DOHH2 (cell line): Measurements from ENCODE around the gene SHC3.

Experiments
- H3F3A ChIP-seq: fragments of 200-600 bp; sonication (generic), shearing (Covaris generic); 2 replicates; pipeline ENCODE4 v1.6.0; 2016; ENCODE audit warnings: antibody characterized with exemption, mild to moderate bottlenecking; ENCODE audit not compliant: control insufficient read depth, insufficient read depth
- H3K27ac ChIP-seq: fragments of 200-600 bp; sonication (generic); 2 replicates; pipeline ENCODE4 v1.5.1; 2014; ENCODE audit warnings: low read depth, mild to moderate bottlenecking, low read length, moderate library complexity
- H3K27me3 ChIP-seq: fragments of 200-600 bp; sonication (generic); 2 replicates; pipeline ENCODE4 v1.6.1; 2014; ENCODE audit warnings: mild to moderate bottlenecking, low read length, mixed read lengths; ENCODE audit not compliant: control insufficient read depth
- H3K36me3 ChIP-seq: fragments of 200-600 bp; sonication (generic); 2 replicates; pipeline ENCODE4 v1.6.1; 2014; ENCODE audit warnings: mild to moderate bottlenecking, low read length, moderate library complexity, mixed read lengths; ENCODE audit not compliant: control insufficient read depth
- H3K4me1 ChIP-seq: fragments of 200-600 bp; sonication (generic); 2 replicates; pipeline ENCODE4 v1.6.1; 2014; ENCODE audit warnings: mild to moderate bottlenecking, low read length, mixed read lengths; ENCODE audit not compliant: control insufficient read depth
- H3K4me2 ChIP-seq: fragments of 200-600 bp; sonication (generic); 2 replicates; pipeline ENCODE4 v1.6.0; 2014; ENCODE audit warnings: mild to moderate bottlenecking, low read length, moderate library complexity
- H3K4me3 ChIP-seq: fragments of 200-600 bp; sonication (generic); 2 replicates; pipeline ENCODE4 v1.5.1; 2014; ENCODE audit warnings: mild to moderate bottlenecking, low read length, mixed read lengths
- H3K79me2 ChIP-seq: fragments of 200-600 bp; sonication (generic); 2 replicates; pipeline ENCODE4 v1.6.1; 2014; ENCODE audit warnings: mild to moderate bottlenecking, low read length, mixed read lengths; ENCODE audit not compliant: control insufficient read depth
- H3K9me2 ChIP-seq: fragments of 200-600 bp; sonication (generic); replicated peaks from 2 replicates; pipeline ENCODE4 v1.6.1; 2014; ENCODE audit warnings: mild to moderate bottlenecking, low read length, mixed read lengths; ENCODE audit not compliant: control insufficient read depth
- H3K9me3 ChIP-seq: fragments of 200-600 bp; sonication (generic); 2 replicates; pipeline ENCODE4 v1.6.1; 2014; ENCODE audit warnings: antibody characterized with exemption, low read length, mixed read lengths; ENCODE audit not compliant: control insufficient read depth, insufficient read depth
- H4K20me1 ChIP-seq: fragments of 200-600 bp; sonication (generic); 2 replicates; pipeline ENCODE4 v1.6.0; 2014; ENCODE audit warnings: low read depth, mild to moderate bottlenecking, antibody characterized with exemption, low read length, moderate library complexity; ENCODE audit not compliant: control insufficient read depth, insufficient read depth
- EZH2phosphoT487 ChIP-seq: fragments of 200-600 bp; sonication (generic); IDR thresholded peaks from 2 replicates; pipeline ENCODE4 v1.6.1; 2017; ENCODE audit warnings: borderline replicate concordance, mild to moderate bottlenecking, antibody characterized with exemption, low read length, moderate library complexity, mixed read lengths
- TF ChIP-seq, protein P1 (sequence below): fragments of 200-600 bp; sonication (generic); IDR thresholded peaks from one replicate; pipeline ENCODE4 v1.5.1; 2014; ENCODE audit warnings: antibody characterized with exemption, mild to moderate bottlenecking, low read depth, low read length; ENCODE audit not compliant: poor library complexity, severe bottlenecking

SHC3 gene

DNA sequence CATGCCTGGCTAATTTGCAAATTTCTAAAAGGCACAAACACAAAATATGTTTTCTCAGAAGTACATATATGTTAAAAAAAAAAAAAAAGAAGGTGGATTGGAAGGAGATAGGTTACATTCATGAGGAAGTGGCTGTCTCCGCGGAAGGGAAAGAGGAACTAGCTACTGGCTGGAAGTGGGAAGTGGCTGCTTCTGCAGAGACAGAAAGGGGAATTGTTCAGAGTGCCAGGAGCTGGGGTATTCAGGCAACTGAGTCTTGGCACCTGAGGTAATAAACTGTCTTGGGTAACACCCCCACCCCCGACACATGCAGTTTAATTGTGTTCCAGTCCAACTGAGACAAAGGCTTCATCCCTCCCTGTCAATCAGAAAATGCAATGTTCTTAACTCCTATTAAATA lies 141.7 kb downstream of the SHC3 start:
- peaks cover 10% of the 10 kb centered on the region for H3K4me1 ChIP-seq
- H3K4me2 ChIP-seq = no peak overlapping the region
- H3K79me2 ChIP-seq = no peaks in the 10 kb centered on the region
- TF ChIP-seq EZH2phosphoT487 = no peak
- TF ChIP-seq, protein P1, sequence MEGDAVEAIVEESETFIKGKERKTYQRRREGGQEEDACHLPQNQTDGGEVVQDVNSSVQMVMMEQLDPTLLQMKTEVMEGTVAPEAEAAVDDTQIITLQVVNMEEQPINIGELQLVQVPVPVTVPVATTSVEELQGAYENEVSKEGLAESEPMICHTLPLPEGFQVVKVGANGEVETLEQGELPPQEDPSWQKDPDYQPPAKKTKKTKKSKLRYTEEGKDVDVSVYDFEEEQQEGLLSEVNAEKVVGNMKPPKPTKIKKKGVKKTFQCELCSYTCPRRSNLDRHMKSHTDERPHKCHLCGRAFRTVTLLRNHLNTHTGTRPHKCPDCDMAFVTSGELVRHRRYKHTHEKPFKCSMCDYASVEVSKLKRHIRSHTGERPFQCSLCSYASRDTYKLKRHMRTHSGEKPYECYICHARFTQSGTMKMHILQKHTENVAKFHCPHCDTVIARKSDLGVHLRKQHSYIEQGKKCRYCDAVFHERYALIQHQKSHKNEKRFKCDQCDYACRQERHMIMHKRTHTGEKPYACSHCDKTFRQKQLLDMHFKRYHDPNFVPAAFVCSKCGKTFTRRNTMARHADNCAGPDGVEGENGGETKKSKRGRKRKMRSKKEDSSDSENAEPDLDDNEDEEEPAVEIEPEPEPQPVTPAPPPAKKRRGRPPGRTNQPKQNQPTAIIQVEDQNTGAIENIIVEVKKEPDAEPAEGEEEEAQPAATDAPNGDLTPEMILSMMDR = no peak
- H3K27me3 ChIP-seq = no peaks in the 10 kb centered on the region
- no peaks in the 10 kb centered on the region for H3F3A ChIP-seq
- no peak overlapping the region for H3K4me3 ChIP-seq
- H3K9me3 ChIP-seq = no peaks in the 10 kb centered on the region
- H3K36me3 ChIP-seq = no peaks in the 10 kb centered on the region
- no peak overlapping the region for H3K27ac ChIP-seq
- no peaks in the 10 kb centered on the region for H4K20me1 ChIP-seq
- H3K9me2 ChIP-seq = no peaks in the 10 kb centered on the region

DNA sequence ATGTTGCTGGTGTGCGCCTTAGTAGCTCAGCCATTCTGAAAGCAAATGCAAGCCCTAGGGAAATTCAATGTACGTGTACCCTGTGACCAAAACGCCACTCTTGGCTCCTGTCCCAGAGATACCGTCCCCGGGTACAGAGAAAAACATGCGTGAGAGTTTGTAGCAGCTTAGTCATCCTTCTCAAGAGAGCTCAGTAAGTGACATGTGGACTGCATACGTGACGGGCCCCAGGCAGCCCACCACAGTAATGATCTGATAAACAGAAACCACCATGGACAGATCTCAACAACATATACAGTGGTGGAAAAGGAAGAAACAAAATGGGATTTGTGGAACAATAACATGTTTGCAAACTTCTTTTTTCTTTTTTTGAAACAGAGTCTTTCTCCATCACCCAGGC lies 142.2 kb downstream of the SHC3 start:
- H3K27ac ChIP-seq = no peak overlapping the region
- no peaks in the 10 kb centered on the region for H3K27me3 ChIP-seq
- no peak overlapping the region for H3K4me2 ChIP-seq
- H3K79me2 ChIP-seq = no peaks in the 10 kb centered on the region
- H3F3A ChIP-seq = no peaks in the 10 kb centered on the region
- H3K9me3 ChIP-seq = no peaks in the 10 kb centered on the region
- TF ChIP-seq, protein P1 = no peak
- TF ChIP-seq EZH2phosphoT487 = no peak
- H3K36me3 ChIP-seq = no peaks in the 10 kb centered on the region
- no peaks in the 10 kb centered on the region for H3K9me2 ChIP-seq
- H3K4me1 ChIP-seq = peaks cover 10% of the 10 kb centered on the region
- no peaks in the 10 kb centered on the region for H4K20me1 ChIP-seq
- H3K4me3 ChIP-seq = no peak overlapping the region

DNA sequence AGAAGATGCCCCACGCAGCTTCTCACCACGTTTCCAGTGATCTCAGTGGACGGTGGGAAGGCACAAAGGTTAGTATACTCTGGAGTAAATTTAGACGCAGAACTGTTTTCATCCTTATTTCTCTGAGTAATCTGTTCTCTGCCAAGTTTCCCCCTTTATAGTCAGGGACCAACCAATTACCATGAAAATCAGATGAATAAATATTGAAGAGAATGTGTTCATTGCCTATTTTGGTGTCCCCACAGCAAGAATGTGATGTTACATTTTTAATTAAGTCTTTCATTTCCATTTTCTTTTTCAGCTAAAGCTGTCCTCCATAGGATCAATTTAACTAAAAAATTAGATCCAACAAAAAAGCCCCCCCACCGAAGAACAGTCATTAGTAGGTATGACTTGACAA lies 146.0 kb downstream of the SHC3 start:
- H3K4me3 ChIP-seq = no peak overlapping the region
- TF ChIP-seq EZH2phosphoT487 = no peak
- TF ChIP-seq, protein P1 = no peak
- H3K4me2 ChIP-seq = no peak overlapping the region
- no peaks in the 10 kb centered on the region for H3K27me3 ChIP-seq
- H3K4me1 ChIP-seq = peaks cover 10% of the 10 kb centered on the region
- no peaks in the 10 kb centered on the region for H4K20me1 ChIP-seq
- H3K79me2 ChIP-seq = no peaks in the 10 kb centered on the region
- H3K36me3 ChIP-seq = no peaks in the 10 kb centered on the region
- no peak overlapping the region for H3K27ac ChIP-seq
- no peaks in the 10 kb centered on the region for H3F3A ChIP-seq
- H3K9me2 ChIP-seq = no peaks in the 10 kb centered on the region
- H3K9me3 ChIP-seq = 0 out of 2 replicates have a peak, but pooled peaks cover 3% of the 10 kb centered on the region

DNA sequence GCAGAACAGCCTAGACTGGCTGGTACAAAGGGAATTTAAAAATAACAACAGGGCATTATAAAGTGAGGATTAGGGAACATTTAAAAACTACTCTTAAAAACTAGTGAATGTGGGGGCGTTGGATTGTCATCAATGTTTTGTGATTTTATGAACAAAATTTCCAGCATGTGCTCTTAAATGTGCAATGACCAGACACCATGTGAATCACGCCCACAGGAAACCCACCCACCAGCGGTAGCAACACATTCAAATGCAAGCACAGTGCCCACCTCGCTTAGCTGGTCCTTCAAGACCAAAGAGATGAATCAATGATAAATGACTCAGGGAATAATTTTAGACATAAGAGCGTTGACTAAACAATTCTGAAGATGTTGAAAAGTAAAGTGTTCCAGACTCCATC lies 146.4 kb downstream of the SHC3 start:
- H4K20me1 ChIP-seq = no peaks in the 10 kb centered on the region
- H3K36me3 ChIP-seq = no peaks in the 10 kb centered on the region
- H3K27ac ChIP-seq = no peak overlapping the region
- no peaks in the 10 kb centered on the region for H3K9me2 ChIP-seq
- H3K27me3 ChIP-seq = no peaks in the 10 kb centered on the region
- H3K4me3 ChIP-seq = no peak overlapping the region
- TF ChIP-seq, protein P1 = no peak
- no peak for TF ChIP-seq EZH2phosphoT487
- no peak overlapping the region for H3K4me2 ChIP-seq
- 0 out of 2 replicates have a peak, but pooled peaks cover 3% of the 10 kb centered on the region for H3K9me3 ChIP-seq
- no peaks in the 10 kb centered on the region for H3K79me2 ChIP-seq
- peaks cover 8% of the 10 kb centered on the region for H3K4me1 ChIP-seq
- no peaks in the 10 kb centered on the region for H3F3A ChIP-seq
